ENCODE measurements around the gene LRRC31. TPM values are rescaled to one million over a fixed set of nuclear protein-coding genes. Genes with fewer than 3 reads are reported as not detected.
A peak's percentile ranks its signal among the peaks of the same experiment; 100 is the strongest.

LRRC31 gene
- total RNA-seq, 1 experiment from 2014 or later = not detected

GRCh38 chr3:169818316-169818715, 51.4 kb downstream of the LRRC31 start:
- Histone ChIP-seq H3K4me2 (ENCODE audit: low read depth, low read length, poor library complexity, severe bottlenecking) (no peak overlapping the region), H3K4me3 (ENCODE audit: low read length) (no peak overlapping the region), H3K27ac (ENCODE audit: low read length) (no peak overlapping the region), H3K9ac (ENCODE audit: low read length) (no peak overlapping the region), H4K20me1 (ENCODE audit: insufficient read depth, low read depth, low read length) (no peaks in the 10 kb centered on the region), H3K4me1 (ENCODE audit: low read length) (peaks cover 10% of the 10 kb centered on the region), H3K79me2 (ENCODE audit: low read length) (no peaks in the 10 kb centered on the region), H2AFZ (ENCODE audit: low read length) (no peak overlapping the region; the same call in 1 of the 2 replicates), H3K27me3 (ENCODE audit: low read length) (no peaks in the 10 kb centered on the region), H3K36me3 (ENCODE audit: insufficient read depth, low read length) (no peaks in the 10 kb centered on the region), H3K9me3 (ENCODE audit: low read length) (peaks cover 6% of the 10 kb centered on the region), H3K9me2 (replicated peaks; ENCODE audit: insufficient read depth, low read length) (no peaks in the 10 kb centered on the region)
- DNase-seq = no peak

DNA sequence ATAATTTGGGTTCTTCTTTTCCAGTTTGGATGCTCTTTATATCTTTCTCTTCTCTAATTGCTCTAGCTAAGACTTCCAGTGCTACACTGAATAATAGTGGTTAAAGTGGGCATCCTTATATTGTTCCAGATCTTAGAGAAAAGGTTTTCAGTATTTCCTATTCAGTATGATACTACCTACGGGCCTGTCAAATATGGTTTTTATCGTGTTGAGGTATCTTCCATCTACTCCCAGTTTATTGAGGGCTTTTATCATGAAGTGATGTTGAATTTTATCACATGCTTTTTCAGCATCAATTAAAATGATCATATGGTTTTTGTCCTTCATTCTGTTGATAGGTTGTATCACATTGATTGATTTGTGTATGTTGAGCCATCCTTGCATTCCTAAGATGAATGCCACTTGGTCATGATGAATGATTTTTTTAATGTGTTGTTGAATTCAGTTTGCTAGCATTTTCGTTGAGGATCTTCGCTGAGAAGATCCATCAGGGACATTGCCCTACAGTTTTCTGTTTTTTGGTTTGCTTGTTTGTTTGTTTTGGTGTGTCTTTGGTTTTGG, 54.1 kb downstream of the LRRC31 start:
- no peak overlapping the region for H3K27ac ChIP-seq (ENCODE audit: low read length)
- DNase-seq = no peak

DNA sequence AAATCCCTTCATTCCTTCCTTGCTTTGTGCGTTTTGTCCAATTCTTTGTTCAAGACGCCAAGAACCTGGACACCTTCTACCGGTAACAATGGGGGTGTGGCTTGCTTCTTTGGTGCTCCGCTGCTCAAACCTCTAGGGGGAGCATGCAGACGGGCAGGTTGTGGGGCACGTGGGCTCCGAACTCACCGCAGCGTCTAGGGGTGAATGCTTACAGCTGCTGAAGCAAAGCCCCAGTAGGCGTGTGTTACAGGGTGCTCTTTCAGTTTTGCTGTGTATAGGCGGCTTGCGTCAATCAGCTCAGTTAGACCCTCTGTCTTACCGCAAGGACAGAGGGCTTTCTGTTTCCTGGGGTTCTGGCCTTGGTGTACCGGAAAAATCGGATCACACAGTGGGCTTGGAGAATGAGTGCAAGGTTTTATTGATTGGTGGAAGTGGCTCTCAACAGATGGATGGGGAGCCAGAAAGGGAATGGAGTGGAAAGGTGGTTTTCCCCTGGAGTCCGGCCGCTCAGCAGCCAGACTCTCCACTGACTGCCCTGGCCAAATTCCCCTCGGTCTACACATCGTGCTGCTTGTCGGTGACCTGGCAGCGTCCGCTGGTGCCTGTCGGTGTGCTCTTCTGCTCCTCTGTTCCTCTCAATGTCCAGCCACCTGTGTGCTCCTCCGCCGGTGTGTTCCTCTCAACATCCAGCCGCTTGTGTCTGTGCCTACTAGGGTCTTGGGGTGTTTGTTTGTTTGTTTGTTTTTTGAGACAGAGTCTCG, 55.8 kb downstream of the LRRC31 start:
- Histone ChIP-seq H3K36me3 (ENCODE audit: insufficient read depth, low read length) (no peaks in the 10 kb centered on the region), H3K27ac (ENCODE audit: low read length) (no peak overlapping the region), H2AFZ (ENCODE audit: low read length) (peak overlapping the region; percentile 96)

More for the DNA sequence above, 54.1 kb downstream of the LRRC31 start:
- Histone ChIP-seq H3K9me3 (ENCODE audit: low read length) (peaks cover 6% of the 10 kb centered on the region), H3K27me3 (ENCODE audit: low read length) (no peaks in the 10 kb centered on the region), H3K4me3 (ENCODE audit: low read length) (no peak overlapping the region), H4K20me1 (ENCODE audit: insufficient read depth, low read depth, low read length) (no peaks in the 10 kb centered on the region), H3K79me2 (ENCODE audit: low read length) (peaks cover 9% of the 10 kb centered on the region; the same call in 1 of the 2 replicates), H3K9ac (ENCODE audit: low read length) (no peak overlapping the region), H3K9me2 (replicated peaks; ENCODE audit: insufficient read depth, low read length) (no peaks in the 10 kb centered on the region), H3K4me1 (ENCODE audit: low read length) (peaks cover 30% of the 10 kb centered on the region), H3K4me2 (ENCODE audit: low read depth, low read length, poor library complexity, severe bottlenecking) (no peak overlapping the region), H3K36me3 (ENCODE audit: insufficient read depth, low read length) (no peaks in the 10 kb centered on the region), H2AFZ (ENCODE audit: low read length) (no peak overlapping the region)

DNA sequence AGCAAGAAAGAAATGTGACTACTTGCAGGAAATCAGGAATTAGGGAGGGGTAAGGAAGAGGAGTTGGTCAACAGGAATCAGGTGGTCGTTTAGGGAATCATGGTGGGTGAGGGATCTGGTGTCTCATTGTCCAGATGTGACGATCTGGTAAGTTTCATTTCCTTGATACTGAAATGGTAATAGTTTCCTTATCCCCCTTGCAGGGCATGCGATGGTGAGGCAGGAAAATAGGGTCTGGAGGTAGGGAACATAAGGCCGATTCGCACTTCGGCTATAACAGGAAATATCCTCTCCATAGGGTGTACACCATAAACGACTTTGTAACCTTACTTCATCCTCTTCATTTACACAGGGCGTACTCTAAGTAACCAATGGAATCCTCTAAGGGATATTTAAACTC, 56.5 kb downstream of the LRRC31 start:
- Histone ChIP-seq H3K4me2 (ENCODE audit: low read depth, low read length, poor library complexity, severe bottlenecking) (peak overlapping the region; percentile 84), H3K4me1 (ENCODE audit: low read length) (peaks cover 43% of the 10 kb centered on the region), H3K9me2 (replicated peaks; ENCODE audit: insufficient read depth, low read length) (no peaks in the 10 kb centered on the region), H3K4me3 (ENCODE audit: low read length) (peak overlapping the region; percentile 81), H3K9ac (ENCODE audit: low read length) (peak overlapping the region; percentile 89), H2AFZ (ENCODE audit: low read length) (peak overlapping the region; percentile 96), H3K36me3 (ENCODE audit: insufficient read depth, low read length) (no peaks in the 10 kb centered on the region), H4K20me1 (ENCODE audit: insufficient read depth, low read depth, low read length) (no peaks in the 10 kb centered on the region), H3K9me3 (ENCODE audit: low read length) (peaks cover 6% of the 10 kb centered on the region), H3K27me3 (ENCODE audit: low read length) (no peaks in the 10 kb centered on the region), H3K27ac (ENCODE audit: low read length) (peak overlapping the region; percentile 73), H3K79me2 (ENCODE audit: low read length) (peaks cover 9% of the 10 kb centered on the region; the same call in 1 of the 2 replicates)
- peak; percentile 57 for DNase-seq

More for the DNA sequence above, 55.8 kb downstream of the LRRC31 start:
- Histone ChIP-seq H3K79me2 (ENCODE audit: low read length) (peaks cover 9% of the 10 kb centered on the region; the same call in 1 of the 2 replicates), H3K9me3 (ENCODE audit: low read length) (peaks cover 6% of the 10 kb centered on the region), H3K4me2 (ENCODE audit: low read depth, low read length, poor library complexity, severe bottlenecking) (peak overlapping the region; percentile 84), H3K4me3 (ENCODE audit: low read length) (peak overlapping the region; percentile 81), H3K9ac (ENCODE audit: low read length) (peak overlapping the region; percentile 89), H3K4me1 (ENCODE audit: low read length) (peaks cover 41% of the 10 kb centered on the region), H3K27me3 (ENCODE audit: low read length) (no peaks in the 10 kb centered on the region), H4K20me1 (ENCODE audit: insufficient read depth, low read depth, low read length) (no peaks in the 10 kb centered on the region), H3K9me2 (replicated peaks; ENCODE audit: insufficient read depth, low read length) (no peaks in the 10 kb centered on the region)
- DNase-seq = peak; percentile 95

DNA sequence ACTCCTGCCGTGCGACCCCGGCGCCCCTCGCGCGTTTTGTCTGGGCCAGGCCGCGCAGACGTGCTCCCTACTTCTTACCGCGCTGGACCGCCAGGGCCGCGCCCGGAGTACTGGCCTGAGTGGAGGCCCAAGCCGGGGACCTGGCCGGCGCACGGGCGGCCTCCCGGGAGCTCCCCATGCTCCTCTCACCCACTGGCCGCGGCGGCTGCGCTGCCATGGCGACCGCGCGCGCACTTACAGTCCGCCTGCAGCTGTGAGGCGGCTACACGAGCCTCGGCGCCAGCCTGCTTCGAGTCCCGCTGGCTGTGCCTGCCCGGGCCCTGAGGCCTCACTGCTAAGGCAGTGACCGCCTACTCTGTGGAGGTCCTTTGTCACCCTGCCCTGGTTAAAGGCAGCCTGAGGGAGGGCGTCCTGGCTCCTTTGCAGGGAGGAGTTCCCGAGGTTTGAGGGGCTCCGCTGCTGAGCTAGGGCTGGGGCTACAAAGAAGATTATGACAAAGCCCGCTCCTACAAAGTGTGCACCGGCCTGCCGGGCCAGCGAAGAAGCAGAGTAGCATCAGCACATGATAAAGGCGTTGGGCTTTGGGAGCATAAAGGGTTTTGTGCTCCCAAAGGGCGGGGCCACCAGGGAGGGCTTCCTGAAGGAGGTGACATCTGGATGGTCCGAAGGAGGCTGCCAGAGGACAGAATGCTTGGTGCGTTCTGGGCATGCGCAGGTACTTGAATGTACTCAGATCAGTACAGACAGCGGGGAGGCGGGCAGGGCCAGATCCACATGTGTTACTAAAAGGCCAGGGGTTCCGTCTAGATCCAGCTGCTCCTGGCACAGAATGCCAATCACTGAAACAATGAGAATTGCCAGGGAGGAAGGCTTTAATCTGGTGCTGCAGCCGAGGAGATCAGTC, 57.2 kb downstream of the LRRC31 start, which contains the start of the genes LRRC34 and LRRIQ4:
Gene LRRC34, minus strand, starts transcription at position 573 of the 904 bp plus-strand sequence. Its CDS starts 356 bp downstream, at position 217.
Gene LRRIQ4, plus strand, starts transcription at position 539 of the 904 bp plus-strand sequence. CDS start 9,052 bp downstream, outside the sequence.
- H3K4me3 ChIP-seq (ENCODE audit: low read length) = peak within 1 kb of the TSS; percentile 81
- H3K9me3 ChIP-seq (ENCODE audit: low read length) = peaks cover 6% of the 10 kb centered on the region
- no peaks in the 10 kb centered on the region for H3K9me2 ChIP-seq (replicated peaks; ENCODE audit: insufficient read depth, low read length)
- peak; percentile 95 for DNase-seq
- peaks cover 43% of the 10 kb centered on the region for H3K4me1 ChIP-seq (ENCODE audit: low read length)
- H3K27me3 ChIP-seq (ENCODE audit: low read length) = no peaks in the 10 kb centered on the region
- H2AFZ ChIP-seq (ENCODE audit: low read length) = peak within 1 kb of the TSS; percentile 96
- H3K4me2 ChIP-seq (ENCODE audit: low read depth, low read length, poor library complexity, severe bottlenecking) = peak within 1 kb of the TSS; percentile 84
- peak within 1 kb of the TSS; percentile 73 for H3K27ac ChIP-seq (ENCODE audit: low read length)
- no peaks in the 10 kb centered on the region for H3K36me3 ChIP-seq (ENCODE audit: insufficient read depth, low read length)
- H4K20me1 ChIP-seq (ENCODE audit: insufficient read depth, low read depth, low read length) = no peaks in the 10 kb centered on the region
- peaks cover 9% of the 10 kb centered on the region; the same call in 1 of the 2 replicates for H3K79me2 ChIP-seq (ENCODE audit: low read length)
- peak within 1 kb of the TSS; percentile 89 for H3K9ac ChIP-seq (ENCODE audit: low read length)

GRCh38 chr3:169811631-169812331, 58.0 kb downstream of the LRRC31 start:
- peak overlapping the region; percentile 84 for H3K4me2 ChIP-seq (ENCODE audit: low read depth, low read length, poor library complexity, severe bottlenecking)
- H3K27ac ChIP-seq (ENCODE audit: low read length) = peak overlapping the region; percentile 73
- peak overlapping the region; percentile 89 for H3K9ac ChIP-seq (ENCODE audit: low read length)

GRCh38 chr3:169809230-169809795, 60.4 kb downstream of the LRRC31 start:
- Histone ChIP-seq H3K27me3 (ENCODE audit: low read length) (no peaks in the 10 kb centered on the region), H3K36me3 (ENCODE audit: insufficient read depth, low read length) (0 out of 2 replicates have a peak, but pooled peaks cover 3% of the 10 kb centered on the region), H3K4me2 (ENCODE audit: low read depth, low read length, poor library complexity, severe bottlenecking) (no peak overlapping the region), H3K9me3 (ENCODE audit: low read length) (no peaks in the 10 kb centered on the region), H3K27ac (ENCODE audit: low read length) (no peak overlapping the region), H3K4me1 (ENCODE audit: low read length) (peaks cover 41% of the 10 kb centered on the region), H2AFZ (ENCODE audit: low read length) (no peak overlapping the region), H4K20me1 (ENCODE audit: insufficient read depth, low read depth, low read length) (no peaks in the 10 kb centered on the region), H3K4me3 (ENCODE audit: low read length) (no peak overlapping the region), H3K9ac (ENCODE audit: low read length) (no peak overlapping the region), H3K9me2 (replicated peaks; ENCODE audit: insufficient read depth, low read length) (no peaks in the 10 kb centered on the region), H3K79me2 (ENCODE audit: low read length) (peaks cover 9% of the 10 kb centered on the region; the same call in 1 of the 2 replicates)
- DNase-seq = peak; percentile 52

More at GRCh38 chr3:169811631-169812331, 58.0 kb downstream of the LRRC31 start:
- Histone ChIP-seq H3K9me3 (ENCODE audit: low read length) (peaks cover 6% of the 10 kb centered on the region), H3K79me2 (ENCODE audit: low read length) (peaks cover 9% of the 10 kb centered on the region; the same call in 1 of the 2 replicates), H3K4me3 (ENCODE audit: low read length) (peak overlapping the region; percentile 81), H3K36me3 (ENCODE audit: insufficient read depth, low read length) (0 out of 2 replicates have a peak, but pooled peaks cover 3% of the 10 kb centered on the region), H3K9me2 (replicated peaks; ENCODE audit: insufficient read depth, low read length) (no peaks in the 10 kb centered on the region), H3K4me1 (ENCODE audit: low read length) (peaks cover 43% of the 10 kb centered on the region), H3K27me3 (ENCODE audit: low read length) (no peaks in the 10 kb centered on the region), H4K20me1 (ENCODE audit: insufficient read depth, low read depth, low read length) (no peaks in the 10 kb centered on the region), H2AFZ (ENCODE audit: low read length) (peak overlapping the region; percentile 96)
- peak; percentile 80 for DNase-seq
